GM12892 (cell line): Measurements from ENCODE around the gene FADD.
"Not testable (repeated sequence)": the region's sequence is repeated elsewhere in the genome, so short reads cannot be mapped to it uniquely, and the experiment has no call there.

Experiments used
- DNase-seq: peaks from one replicate; pipeline ENCODE4 v3.0.0; 2011; ENCODE audit not compliant: insufficient read length
- FAIRE-seq: peaks from 2 replicates; lab custom pipeline; 2011; peaks lifted over from hg19 to GRCh38; lab: Jason Lieb, UNC
- POLR2A ChIP-seq: IDR thresholded peaks from 2 replicates; pipeline ENCODE4 v1.6.1; 2011; ENCODE audit warnings: low read depth, low read length, control low read depth
- POLR2AphosphoS5 ChIP-seq: IDR thresholded peaks from 2 replicates; pipeline ENCODE4 v1.6.1; 2011; ENCODE audit warnings: low read depth, low read length, control low read depth
- TAF1 ChIP-seq: IDR thresholded peaks from 2 replicates; pipeline ENCODE4 v1.6.1; 2011; ENCODE audit warnings: low read depth, mild to moderate bottlenecking, control low read depth, low read length, borderline replicate concordance

The FADD gene

GRCh38 chr11:70200212-70200844, 2.8 kb upstream of the FADD start:
- DNase-seq (no peak), FAIRE-seq (no peak)
- TF ChIP-seq POLR2A (no peak), TAF1 (no peak), POLR2AphosphoS5 (no peak)

- not testable (repeated sequence) for DNase-seq, FAIRE-seq
Observed at GRCh38 chr11:70201047-70201446, 2.0 kb upstream of the FADD start.

- TF ChIP-seq TAF1 = no peak
- TF ChIP-seq POLR2A = no peak
- no peak for TF ChIP-seq POLR2AphosphoS5
- DNase-seq = no peak
- FAIRE-seq = no peak
Observed at GRCh38 chr11:70201882-70202861, 924 bp upstream of the FADD start.

- DNase-seq (no peak), FAIRE-seq (peak; percentile 92)
- TF ChIP-seq TAF1 = no peak
- peak; percentile 58; the same call in 1 of the 2 replicates for TF ChIP-seq POLR2AphosphoS5
- no peak for TF ChIP-seq POLR2A
Observed at GRCh38 chr11:70203751-70204465, 812 bp downstream of the FADD start.

- TF ChIP-seq POLR2A (no peak), TAF1 (no peak), POLR2AphosphoS5 (no peak)
- no peak for DNase-seq
- peak; percentile 5 for FAIRE-seq
Observed at GRCh38 chr11:70204466-70204799, 1.3 kb downstream of the FADD start.

GRCh38 chr11:70205049-70205725, 2.1 kb downstream of the FADD start:
- no peak for DNase-seq
- FAIRE-seq = no peak
- no peak for TF ChIP-seq POLR2A
- peak; percentile 12; the same call in 1 of the 2 replicates for TF ChIP-seq POLR2AphosphoS5
- TF ChIP-seq TAF1 = no peak

GRCh38 chr11:70205766-70206165, 2.7 kb downstream of the FADD start:
- TF ChIP-seq TAF1 (no peak), POLR2AphosphoS5 (no peak), POLR2A (no peak; the same call in 1 of the 2 replicates)
- FAIRE-seq (no peak), DNase-seq (no peak)

- no peak for FAIRE-seq
- DNase-seq = no peak
- TF ChIP-seq TAF1 (no peak), POLR2A (no peak; the same call in 1 of the 2 replicates), POLR2AphosphoS5 (no peak)
Observed at GRCh38 chr11:70206226-70206981, 3.3 kb downstream of the FADD start.

- TF ChIP-seq POLR2AphosphoS5 (no peak), TAF1 (no peak), POLR2A (no peak)
- no peak for DNase-seq
- FAIRE-seq = no peak
Observed at GRCh38 chr11:70206982-70207376, 3.9 kb downstream of the FADD start.

GRCh38 chr11:70207531-70208131, 4.5 kb downstream of the FADD start:
- TF ChIP-seq POLR2A (peak; percentile 49; the same call in 1 of the 2 replicates), POLR2AphosphoS5 (peak; percentile 24; the same call in 1 of the 2 replicates), TAF1 (no peak)
- no peak for FAIRE-seq
- DNase-seq = no peak

GRCh38 chr11:70209391-70209912, 6.4 kb downstream of the FADD start:
- DNase-seq = no peak
- FAIRE-seq = no peak
- no peak for TF ChIP-seq POLR2AphosphoS5
- TF ChIP-seq POLR2A = no peak
- no peak for TF ChIP-seq TAF1
